Neural cell (in vitro differentiated cells): ENCODE results near the gene COQ8B. TPM values are rescaled to one million over a fixed set of nuclear protein-coding genes. Genes with fewer than 3 reads are reported as not detected.

Experiments
- H2AFZ ChIP-seq: fragments of 200-600, 300-800 bp; sonication (generic), shearing (Covaris generic); 2 replicates; pipeline ENCODE4 v1.6.0; 2014; ENCODE audit warnings: low read depth, mild to moderate bottlenecking, antibody characterized with exemption, low read length, moderate library complexity
- H3F3A ChIP-seq: fragments of 200-600 bp; shearing (Covaris generic); 2 replicates; pipeline ENCODE4 v1.6.1; 2016; ENCODE audit warnings: mild to moderate bottlenecking, moderate library complexity, mixed read lengths, antibody characterized with exemption, low read length; ENCODE audit not compliant: insufficient read depth, poor library complexity, severe bottlenecking
- H3K27ac ChIP-seq: fragments of 200-600, 300-800 bp; sonication (generic), shearing (Covaris generic); 2 replicates; pipeline ENCODE4 v1.5.1; 2014; ENCODE audit warnings: mild to moderate bottlenecking, low read length, moderate library complexity
- H3K27me3 ChIP-seq: fragments of 300-800, 200-600 bp; sonication (generic), shearing (Covaris generic); 2 replicates; pipeline ENCODE4 v1.6.0; 2014; ENCODE audit warnings: mild to moderate bottlenecking, low read depth, low read length, moderate library complexity; ENCODE audit not compliant: insufficient read depth
- H3K36me3 ChIP-seq: fragments of 300-800, 200-600 bp; sonication (generic), shearing (Covaris generic); 2 replicates; pipeline ENCODE4 v1.5.1; 2014; ENCODE audit warnings: mild to moderate bottlenecking, antibody characterized with exemption, low read length, moderate library complexity; ENCODE audit not compliant: insufficient read depth
- H3K4me2 ChIP-seq: fragments of 300-800, 200-600 bp; sonication (generic), shearing (Covaris generic); 2 replicates; pipeline ENCODE4 v1.6.0; 2014; ENCODE audit warnings: mild to moderate bottlenecking, low read length
- H3K4me3 ChIP-seq: fragments of 300-800, 200-600 bp; sonication (generic), shearing (Covaris generic); 2 replicates; pipeline ENCODE4 v1.5.1; 2014; ENCODE audit warnings: mild to moderate bottlenecking, low read length, moderate library complexity
- H3K79me2 ChIP-seq: fragments of 200-600 bp; shearing (Covaris generic); replicated peaks from 2 replicates; pipeline ENCODE4 v1.6.0; 2014; ENCODE audit warnings: mild to moderate bottlenecking, low read length, moderate library complexity; ENCODE audit not compliant: insufficient read depth
- H3K9ac ChIP-seq: fragments of 300-800, 200-600 bp; sonication (generic), shearing (Covaris generic); 2 replicates; pipeline ENCODE4 v1.6.1; 2016; ENCODE audit warnings: mild to moderate bottlenecking, low read length, mixed read lengths
- H3K9me2 ChIP-seq: fragments of 200-600 bp; shearing (Covaris generic); 2 replicates; pipeline ENCODE4 v1.6.1; 2016; ENCODE audit warnings: mild to moderate bottlenecking, low read length, mixed read lengths; ENCODE audit not compliant: insufficient read depth
- H3K9me3 ChIP-seq: fragments of 200-600, 300-800 bp; sonication (generic), shearing (Covaris generic); 2 replicates; pipeline ENCODE4 v1.6.1; 2016; ENCODE audit warnings: mild to moderate bottlenecking, mixed run types, low read length, moderate library complexity, mixed read lengths
- H4K20me1 ChIP-seq: fragments of 200-600 bp; shearing (Covaris generic); 2 replicates; pipeline ENCODE4 v1.6.1; 2016; ENCODE audit warnings: mild to moderate bottlenecking, mixed run types; ENCODE audit not compliant: insufficient read depth
- CTCF ChIP-seq: fragments of 450-650 bp; IDR thresholded peaks from 2 replicates; pipeline ENCODE4 v1.5.1; 2014; ENCODE audit warnings: antibody characterized with exemption, mild to moderate bottlenecking, moderate library complexity; ENCODE audit not compliant: poor library complexity, severe bottlenecking
- EP300 ChIP-seq: fragments of 450-650 bp; conservative IDR thresholded peaks from 2 replicates; pipeline ENCODE4 v1.6.1; 2014; ENCODE audit warnings: antibody characterized with exemption, mild to moderate bottlenecking, moderate library complexity; ENCODE audit not compliant: poor library complexity, severe bottlenecking
- EZH2 ChIP-seq: fragments of 200-600, 300-800 bp; shearing (Covaris generic), sonication (generic); IDR thresholded peaks from 2 replicates; pipeline ENCODE4 v1.6.1; 2014; ENCODE audit warnings: antibody characterized with exemption, low read length, borderline replicate concordance, mild to moderate bottlenecking; ENCODE audit not compliant: insufficient read depth, poor library complexity, severe bottlenecking
- MXI1 ChIP-seq: fragments of 450-650 bp; conservative IDR thresholded peaks from 2 replicates; pipeline ENCODE4 v1.6.1; 2014; ENCODE audit warnings: antibody characterized with exemption, mild to moderate bottlenecking; ENCODE audit not compliant: poor library complexity, severe bottlenecking
- POLR2AphosphoS5 ChIP-seq: IDR thresholded peaks from 2 replicates; pipeline ENCODE4 v1.6.1; 2012
- RAD21 ChIP-seq: fragments of 450-650 bp; conservative IDR thresholded peaks from 2 replicates; pipeline ENCODE4 v1.6.1; 2014; ENCODE audit warnings: antibody characterized with exemption, mild to moderate bottlenecking, moderate library complexity
- REST ChIP-seq: IDR thresholded peaks from 2 replicates; pipeline ENCODE4 v1.6.1; 2012; ENCODE audit warnings: borderline replicate concordance
- SMC3 ChIP-seq: fragments of 450-650 bp; conservative IDR thresholded peaks from 2 replicates; pipeline ENCODE4 v1.6.1; 2014; ENCODE audit warnings: antibody characterized with exemption, mild to moderate bottlenecking, moderate library complexity; ENCODE audit not compliant: poor library complexity
- TAF1 ChIP-seq: IDR thresholded peaks from 2 replicates; pipeline ENCODE4 v1.6.1; 2012; ENCODE audit warnings: low read depth
- polyA plus RNA-seq: library from polyadenylated mRNA; depleted of rRNA; stranded (reverse); fragments of >200 nt; gene quantifications from 2 replicates; pipeline ENCODE4 v1.2.3, GENCODE V29; 2014

The COQ8B gene
- polyA plus RNA-seq, 1 donor from 2014 or later, result 83.2 TPM

GRCh38 chr19:40685016-40685526, 31.6 kb downstream of the COQ8B start:
- H3K4me3 ChIP-seq, result no peak overlapping the region

GRCh38 chr19:40684280-40684679, 32.4 kb downstream of the COQ8B start:
- no peaks in the 10 kb centered on the region for H3K9me3 ChIP-seq
- H3K36me3 ChIP-seq, result peaks cover 6% of the 10 kb centered on the region
- TF ChIP-seq REST (no peak), EP300 (no peak), SMC3 (no peak), EZH2 (no peak), RAD21 (no peak), MXI1 (no peak), POLR2AphosphoS5 (no peak), TAF1 (no peak)

More at GRCh38 chr19:40685016-40685526, 31.6 kb downstream of the COQ8B start:
- Histone ChIP-seq H3F3A (no peaks in the 10 kb centered on the region), H3K79me2 (peaks cover 21% of the 10 kb centered on the region), H3K27ac (no peak overlapping the region), H3K9me2 (no peaks in the 10 kb centered on the region), H3K27me3 (no peaks in the 10 kb centered on the region), H3K9ac (no peak overlapping the region), H2AFZ (no peak overlapping the region), H4K20me1 (no peaks in the 10 kb centered on the region), H3K36me3 (peaks cover 6% of the 10 kb centered on the region), H3K4me2 (no peak overlapping the region), H3K9me3 (no peaks in the 10 kb centered on the region)
- TF ChIP-seq MXI1, result no peak
- no peak for TF ChIP-seq SMC3
- no peak for TF ChIP-seq TAF1
- no peak for TF ChIP-seq EZH2
- TF ChIP-seq REST, result no peak
- TF ChIP-seq EP300, result no peak
- no peak for TF ChIP-seq CTCF
- TF ChIP-seq POLR2AphosphoS5, result no peak
- no peak for TF ChIP-seq RAD21

More at GRCh38 chr19:40684280-40684679, 32.4 kb downstream of the COQ8B start:
- Histone ChIP-seq H3K79me2 (peaks cover 17% of the 10 kb centered on the region), H3K4me2 (no peak overlapping the region), H2AFZ (no peak overlapping the region), H3K9me2 (no peaks in the 10 kb centered on the region), H3F3A (no peaks in the 10 kb centered on the region), H3K4me3 (no peak overlapping the region), H3K9ac (no peak overlapping the region), H3K27me3 (no peaks in the 10 kb centered on the region), H3K27ac (no peak overlapping the region), H4K20me1 (no peaks in the 10 kb centered on the region)
